GM12878 (cell line): Measurements from ENCODE around the gene CDCP2. TPM values are rescaled to one million over a fixed set of nuclear protein-coding genes. Genes with fewer than 3 reads are reported as not detected.

Source experiments
- ATAC-seq: fragments of 200-7000 bp; cut with Tn5 transposase; 3 replicates; pipeline ENCODE4 v1.9.1; 2020; ENCODE audit warnings: mild to moderate bottlenecking, moderate library complexity
- BruUV-seq: library from RNA; stranded (reverse); fragments of 400-500 nt; replicated peaks from 2 replicates; lab custom pipeline; 2021; lab: Mats Ljungman, UMichigan
- CTCF ChIA-PET: fragments of 300-600 bp; sonication (Branson Sonifier 250); formaldehyde crosslinking; extraction: SDS; loops from one replicate; lab custom pipeline; 2021; ENCODE audit warnings: inconsistent platforms; lab: Yijun Ruan, JAX
- POLR2A ChIA-PET: fragments of 350-600 bp; formaldehyde crosslinking; extraction: SDS; loops from one replicate; lab custom pipeline; 2021; ENCODE audit warnings: inconsistent platforms; lab: Charles Lee
- RAD21 ChIA-PET: fragments of 300-600 bp; sonication (Branson Sonifier 250); formaldehyde crosslinking; loops from one replicate; lab custom pipeline; 2023; ENCODE audit warnings: antibody characterized with exemption; ENCODE audit not compliant: unreplicated experiment; lab: Charles Lee
- SMC1A ChIA-PET: fragments of 300-600 bp; sonication (Branson Sonifier 250); formaldehyde crosslinking; loops from one replicate; lab custom pipeline; 2023; ENCODE audit not compliant: unreplicated experiment, uncharacterized antibody; lab: Charles Lee
- DNase-seq: peaks from one replicate; pipeline ENCODE4 v3.0.0-alpha.2; 2011; ENCODE audit warnings: low read depth, low spot score
- FAIRE-seq: peaks from 3 replicates; lab custom pipeline; 2011; peaks lifted over from hg19 to GRCh38; lab: Jason Lieb, UNC
- H2AFZ ChIP-seq: 2 replicates; pipeline ENCODE4 v1.6.0; 2011; ENCODE audit warnings: low read depth, low read length, control low read depth; ENCODE audit not compliant: control insufficient read depth
- H3K27ac ChIP-seq: 2 replicates; pipeline ENCODE4 v1.5.1; 2011; ENCODE audit warnings: control low read depth; ENCODE audit not compliant: control insufficient read depth, insufficient read depth
- H3K27me3 ChIP-seq, 2 experiments: replicated peaks in 1 of 2; 2 replicates each; pipeline versions ENCODE4 v1.6.0 to v1.6.1; 2011; ENCODE audit warnings: low read length in 1 of 2; ENCODE audit not compliant: control insufficient read depth in 2 of 2, insufficient read depth in 2 of 2
- H3K36me3 ChIP-seq, 2 experiments: 2 replicates each; pipeline ENCODE4 v1.5.1; 2011; ENCODE audit warnings: low read length in 1 of 2; ENCODE audit not compliant: control insufficient read depth in 2 of 2, insufficient read depth in 2 of 2
- H3K4me1 ChIP-seq: 2 replicates; pipeline ENCODE4 v1.6.1; 2011; ENCODE audit warnings: mild to moderate bottlenecking, low read length, moderate library complexity, mixed read lengths; ENCODE audit not compliant: control insufficient read depth, insufficient read depth
- H3K4me2 ChIP-seq: 2 replicates; pipeline ENCODE4 v1.6.0; 2011; ENCODE audit warnings: control low read depth; ENCODE audit not compliant: control insufficient read depth, insufficient read depth
- H3K4me3 ChIP-seq: fragments of 200-600 bp; sonication (generic); 2 replicates; pipeline ENCODE4 v1.5.1; 2016
- H3K79me2 ChIP-seq: 2 replicates; pipeline ENCODE4 v1.6.0; 2011; ENCODE audit warnings: low read length; ENCODE audit not compliant: control insufficient read depth, insufficient read depth
- H3K9ac ChIP-seq: 2 replicates; pipeline ENCODE4 v1.8.0; 2011; ENCODE audit warnings: low read length, control low read depth, mixed read lengths; ENCODE audit not compliant: control insufficient read depth, insufficient read depth
- H3K9me3 ChIP-seq: replicated peaks from 3 replicates; pipeline ENCODE4 v1.5.1; 2011; ENCODE audit warnings: mild to moderate bottlenecking, low read length; ENCODE audit not compliant: control insufficient read depth, insufficient read depth
- H4K20me1 ChIP-seq: 2 replicates; pipeline ENCODE4 v1.6.0; 2011; ENCODE audit not compliant: control insufficient read depth, insufficient read depth
- ATF2 ChIP-seq: IDR thresholded peaks from 2 replicates; pipeline ENCODE4 v1.6.1; 2012; ENCODE audit warnings: low read length, inconsistent platforms
- ETV6 ChIP-seq, 2 experiments: fragments of 450-650 bp in 1 of 2; IDR thresholded peaks in 1 of 2; conservative IDR thresholded peaks in 1 of 2; 2 replicates each; pipeline ENCODE4 v1.6.1; 2014; ENCODE audit warnings: antibody characterized with exemption in 1 of 2, borderline replicate concordance in 1 of 2, low read depth in 1 of 2, mild to moderate bottlenecking in 1 of 2, moderate library complexity in 1 of 2
- GATAD2B ChIP-seq: fragments of 450-650 bp; conservative IDR thresholded peaks from 2 replicates; pipeline ENCODE4 v1.6.1; 2017; ENCODE audit warnings: low read depth, mild to moderate bottlenecking, moderate library complexity
- HSF1 ChIP-seq: fragments of 150-350 bp; IDR thresholded peaks from 2 replicates; pipeline ENCODE4 v1.6.1; 2014; ENCODE audit warnings: mild to moderate bottlenecking, low read depth, low read length
- IKZF1 ChIP-seq: fragments of 450-650 bp; conservative IDR thresholded peaks from 2 replicates; pipeline ENCODE4 v1.6.1; 2017; ENCODE audit warnings: antibody characterized with exemption, mild to moderate bottlenecking
- MLLT1 ChIP-seq: fragments of 450-650 bp; IDR thresholded peaks from 2 replicates; pipeline ENCODE4 v1.6.1; 2016; ENCODE audit warnings: mild to moderate bottlenecking
- MXI1 ChIP-seq: fragments of 150-350 bp; IDR thresholded peaks from 2 replicates; pipeline ENCODE4 v1.6.1; 2011; ENCODE audit warnings: low read depth, mild to moderate bottlenecking, inconsistent platforms, low read length, improper control_type of control experiment
- MYC ChIP-seq: IDR thresholded peaks from 2 replicates; pipeline ENCODE4 v1.6.1; 2011; ENCODE audit warnings: mild to moderate bottlenecking, low read length, moderate library complexity, inconsistent platforms; ENCODE audit not compliant: insufficient read depth, insufficient replicate concordance, insufficient read length, severe bottlenecking
- POLR2AphosphoS5 ChIP-seq: IDR thresholded peaks from 2 replicates; pipeline ENCODE4 v1.6.1; 2011; ENCODE audit warnings: mild to moderate bottlenecking, low read length, inconsistent platforms
- SIN3A ChIP-seq: IDR thresholded peaks from 2 replicates; pipeline ENCODE4 v1.6.1; 2012; ENCODE audit warnings: low read depth, low read length, improper control_type of control experiment
- SUZ12 ChIP-seq: fragments of 200-600 bp; sonication (generic); IDR thresholded peaks from one replicate; pipeline ENCODE4 v1.6.1; 2018; ENCODE audit warnings: antibody characterized with exemption, mild to moderate bottlenecking; ENCODE audit not compliant: unreplicated experiment
- YY1 ChIP-seq: IDR thresholded peaks from 2 replicates; pipeline ENCODE4 v1.6.1; 2011; ENCODE audit warnings: low read depth, mild to moderate bottlenecking, low read length
- ZNF384 ChIP-seq: IDR thresholded peaks from 2 replicates; pipeline ENCODE4 v1.6.1; 2012; ENCODE audit warnings: low read depth, mild to moderate bottlenecking, low read length, improper control_type of control experiment, borderline replicate concordance
- ZNF687 ChIP-seq: fragments of 450-650 bp; IDR thresholded peaks from 2 replicates; pipeline ENCODE4 v1.6.1; 2017; ENCODE audit warnings: mild to moderate bottlenecking, moderate library complexity
- WGBS: methylation state at CpG from one replicate; pipeline ENCODE4 v1.1.6; 2016; ENCODE audit warnings: low lambda C conversion rate; ENCODE audit not compliant: insufficient replicate concordance, insufficient coverage; ENCODE audit errors: missing lambda C conversion rate; 5-methylcytosine and 5-hydroxymethylcytosine counted together
- in situ Hi-C: fragments of 300-500 bp; cut with MboI; formaldehyde crosslinking; loops from 9 replicates; pipeline ENCODE4 v1.14.3; 2018; ENCODE audit warnings: mixed read lengths
- intact Hi-C: fragments of 100-400 bp; cut with micrococcal nuclease; formaldehyde crosslinking; loops from one replicate; pipeline ENCODE4 v1.14.2; 2022; ENCODE audit not compliant: unreplicated experiment
- polyA plus RNA-seq, 11 experiments: library from polyadenylated mRNA; depleted of rRNA in 4 of 11; unstranded in 6 of 11; stranded (reverse) in 5 of 11; fragments of >200 nt; fragmentation: Nextera tagmentation in 4 of 11; fragmentation: Illumina TruSeq in 1 of 11; extraction: Ambion mirVana in 4 of 11; extraction: Trizol in 1 of 11; gene quantifications; 1 replicate in 1 of 11; 2 replicates in 10 of 11; pipeline versions ENCODE4 v1.2.1 to v1.2.3, GENCODE V29; 2011 to 2016; ENCODE audit warnings: inconsistent platforms in 2 of 11, missing spikeins in 2 of 11, low read depth in 1 of 11
- total RNA-seq, 4 experiments: library from RNA; depleted of rRNA in 3 of 4; stranded (reverse); fragments of >200 nt in 3 of 4; fragmentation: Illumina TruSeq in 1 of 4; extraction: Trizol in 1 of 4; gene quantifications; 2 replicates each; pipeline versions ENCODE4 v1.2.1 to v1.2.3, GENCODE V29; 2013 to 2021

CDCP2 gene
- total and polyA plus RNA-seq, 10 of the 15 experiments (the other 5 are each of a cell fraction or from before 2014, with no cell fraction given): 0.06 TPM; not detected in 9

- ChIA-PET POLR2A (interaction anchor here (0.8 kb wide), 1 partner anchor 69 kb away, joined by 3 read pairs; the partner anchor contains the start of genes TCEANC2 and TMEM59), SMC1A (no interaction called here), CTCF (interaction anchor here (1.3 to 2.3 kb wide), 2 partner anchors 9 to 367 kb away, joined by 3 to 13 read pairs; no protein-coding TSS in a partner anchor), RAD21 (interaction anchor here (0.7 to 1.4 kb wide), 3 partner anchors 367 to 691 kb away, joined by 3 to 9 read pairs (median 3); no protein-coding TSS in a partner anchor)
- no peaks in the 10 kb centered on the region for H3K36me3 ChIP-seq
- ATAC-seq (no peak; the same call in 2 of the 3 replicates), DNase-seq (no peak), FAIRE-seq (no peak)
- H3K9ac ChIP-seq: no peak overlapping the region
- H3K27me3 ChIP-seq: no peaks in the 10 kb centered on the region; a peak in 1 of 4 replicates
- no peak overlapping the region for H3K27ac ChIP-seq
- no peak overlapping the region for H3K4me3 ChIP-seq
- H4K20me1 ChIP-seq: no peaks in the 10 kb centered on the region
- no peaks in the 10 kb centered on the region for H3K79me2 ChIP-seq
- TF ChIP-seq MXI1: no peak
- no peak for TF ChIP-seq SUZ12
- TF ChIP-seq GATAD2B: no peak
- no peak for TF ChIP-seq MLLT1
- no peak for TF ChIP-seq SIN3A
- TF ChIP-seq HSF1: no peak
- no peak for TF ChIP-seq ZNF384
- TF ChIP-seq ETV6 (conservative IDR thresholded peaks at IDR 0.05 in 1 of 2, IDR thresholded peaks at IDR 0.05 in 1 of 2; ENCODE audit: borderline replicate concordance in 1 of 2, low read depth in 1 of 2): no peak
- no peak for TF ChIP-seq ZNF687
- no peak for TF ChIP-seq ATF2
- TF ChIP-seq MYC: no peak
- no peak for TF ChIP-seq YY1
- no peak for TF ChIP-seq IKZF1
- TF ChIP-seq POLR2AphosphoS5: no peak
- H3K4me1 ChIP-seq: no peaks in the 10 kb centered on the region
- H3K4me2 ChIP-seq: no peak overlapping the region
- H2AFZ ChIP-seq: no peak overlapping the region
- no TSS peak for BruUV-seq
- WGBS: 62% methylated on average over 14 of the region's 14 CpGs
- in situ Hi-C loops (no loop called here), intact Hi-C loops (no loop called here)
- H3K9me3 ChIP-seq: no peaks in the 10 kb centered on the region
These were observed 30.6 kb downstream of the CDCP2 start for GRCh38 chr1:54122135-54122751.
